Kidney (tissue), 14 donors: ENCODE results near the gene PGAM2. TPM values are rescaled to one million over a fixed set of nuclear protein-coding genes. Genes with fewer than 3 reads are reported as not detected.
A peak's percentile ranks its signal among the peaks of the same experiment; 100 is the strongest.

Source experiments
- DNase-seq, 5 donors: peaks; one replicate each; pipeline ENCODE4 v3.0.0-alpha.2; 2013 to 2020
- FAIRE-seq: peaks from 2 replicates; lab custom pipeline; 2012; peaks lifted over from hg19 to GRCh38; lab: Jason Lieb, UNC
- H3K27ac ChIP-seq, 2 donors: one replicate each; pipeline ENCODE4 v1.7.0; 2013; ENCODE audit warnings: low read depth in 2 of 2, low read length in 2 of 2, inconsistent platforms in 1 of 2
- H3K27me3 ChIP-seq: one replicate; pipeline ENCODE4 v1.7.1; 2013; ENCODE audit warnings: low read length, inconsistent platforms; ENCODE audit not compliant: control insufficient read depth, insufficient read depth
- H3K36me3 ChIP-seq, 3 donors: one replicate each; pipeline versions ENCODE4 v1.7.0 to v1.7.1; 2013; ENCODE audit warnings: low read length in 3 of 3, control low read depth in 1 of 3, inconsistent platforms in 1 of 3; ENCODE audit not compliant: insufficient read depth in 3 of 3, control insufficient read depth in 2 of 3
- H3K4me1 ChIP-seq, 3 donors: one replicate each; pipeline versions ENCODE4 v1.7.0 to v1.7.1; 2013; ENCODE audit warnings: low read length in 3 of 3, inconsistent platforms in 1 of 3, low read depth in 1 of 3; ENCODE audit not compliant: control insufficient read depth in 2 of 3, insufficient read depth in 2 of 3
- H3K4me3 ChIP-seq, 3 donors: one replicate each; pipeline versions ENCODE4 v1.7.0 to v1.8.1; 2013; ENCODE audit warnings: low read length in 3 of 3, control low read depth in 1 of 3, inconsistent platforms in 1 of 3
- H3K9ac ChIP-seq, 3 donors: one replicate each; pipeline versions ENCODE4 v1.7.0 to v1.7.1; 2013; ENCODE audit warnings: low read length in 3 of 3, control low read depth in 1 of 3, inconsistent platforms in 1 of 3
- H3K9me3 ChIP-seq, 3 donors: one replicate each; pipeline versions ENCODE4 v1.7.0 to v1.7.1; 2013; ENCODE audit warnings: low read length in 3 of 3, control low read depth in 1 of 3, inconsistent platforms in 1 of 3; ENCODE audit not compliant: control insufficient read depth in 2 of 3, insufficient read depth in 1 of 3
- CTCF ChIP-seq: IDR thresholded peaks from 3 replicates; pipeline ENCODE4 v1.5.1; 2012; ENCODE audit warnings: mild to moderate bottlenecking, moderate library complexity, borderline replicate concordance; ENCODE audit not compliant: insufficient read depth; ENCODE audit errors: extremely low read depth
- intact Hi-C: fragments of 100-400 bp; cut with DNase I; formaldehyde crosslinking; loops from one replicate; pipeline ENCODE4 v1.11.1; 2022
- polyA plus RNA-seq: library from polyadenylated mRNA; stranded (reverse); fragments of 350-450 nt; fragmentation: Illumina TruSeq; extraction: RNeasy Lipid Tissue Mini Kit (QIAGEN cat#74804); gene quantifications from one replicate; pipeline ENCODE4 v1.2.3, GENCODE V29; 2014; ENCODE audit warnings: low read depth, low replicate concordance; ENCODE audit not compliant: insufficient read depth
- total RNA-seq: library from RNA; stranded (reverse); fragmentation: NEBNext Ultra II Directional; extraction: Animal tissue kit (Norgen Biotek cat#: 25700); gene quantifications from one replicate; pipeline ENCODE4 v1.2.1, GENCODE V29; 2021
- donor health status: control.
- donor health status: control.
- donor health status: control.
- donor health status: control.
- donor health status: control.
- donor health status: DM: yes; HTN: yes; CAD: no.
- donor health status: Normal renal cell carcinoma (clear cell type).

PGAM2 gene
- total and polyA plus RNA-seq, 2 donors from 2014 or later, result 2.1 to 37.7 TPM

GRCh38 chr7:44046321-44047061, 18.9 kb downstream of the PGAM2 start:
- Histone ChIP-seq H3K36me3 (peaks cover 0 to 20% (median 10%) of the 10 kb centered on the region in 3 donors), H3K4me3 (no peak overlapping the region), H3K9ac (no peak overlapping the region), H3K27me3 (no peaks in the 10 kb centered on the region), H3K9me3 (no peaks in the 10 kb centered on the region), H3K4me1 (peaks cover 0 to 26% (median 13%) of the 10 kb centered on the region in 3 donors), H3K27ac (no peak overlapping the region)
- FAIRE-seq (no peak), DNase-seq (peak in 1 of 5 donors; percentile 24)
- intact Hi-C loops, result no loop called here
- no peak for TF ChIP-seq CTCF

- Histone ChIP-seq H3K27ac (peak overlapping the region in 1 of 2 donors; percentile 91), H3K9ac (peak overlapping the region in 2 of 3 donors; percentile 60 to 90), H3K27me3 (no peaks in the 10 kb centered on the region), H3K4me3 (peak overlapping the region; percentile 55 to 97 (median 90)), H3K4me1 (peaks cover 0 to 26% (median 13%) of the 10 kb centered on the region in 3 donors), H3K9me3 (no peaks in the 10 kb centered on the region), H3K36me3 (peaks cover 0 to 12% (median 9%) of the 10 kb centered on the region in 3 donors)
- TF ChIP-seq CTCF, result no peak
- no peak for DNase-seq
- FAIRE-seq, result no peak
- intact Hi-C loops, result no loop called here
Observed at GRCh38 chr7:44045226-44046014, 19.9 kb downstream of the PGAM2 start.

GRCh38 chr7:44044315-44045225, 20.8 kb downstream of the PGAM2 start, which contains the start of gene DBNL:
Gene DBNL (plus strand): TSS chr7:44044702. CDS start chr7:44044738, 36 bp downstream.
- no peak for FAIRE-seq
- intact Hi-C loops, result no loop called here
- Histone ChIP-seq H3K27me3 (no peaks in the 10 kb centered on the region), H3K36me3 (peaks cover 0 to 4% (median under 1%) of the 10 kb centered on the region in 3 donors), H3K9me3 (no peaks in the 10 kb centered on the region), H3K4me1 (peaks cover 0 to 23% (median 13%) of the 10 kb centered on the region in 3 donors), H3K9ac (peak within 1 kb of the TSS; percentile 51 to 95 (median 90)), H3K27ac (peak within 1 kb of the TSS; percentile 83 to 91), H3K4me3 (peak within 1 kb of the TSS; percentile 55 to 97 (median 90))
- peak; percentile 94 to 98 (median 95) for DNase-seq
- TF ChIP-seq CTCF, result no peak
